KG1 (cell line): Measurements from ENCODE around the gene PTGFRN.

Source experiments
- DNase-seq: peaks from one replicate; lab custom pipeline; 2025; lab: John Stamatoyannopoulos, UW

PTGFRN gene

DNA sequence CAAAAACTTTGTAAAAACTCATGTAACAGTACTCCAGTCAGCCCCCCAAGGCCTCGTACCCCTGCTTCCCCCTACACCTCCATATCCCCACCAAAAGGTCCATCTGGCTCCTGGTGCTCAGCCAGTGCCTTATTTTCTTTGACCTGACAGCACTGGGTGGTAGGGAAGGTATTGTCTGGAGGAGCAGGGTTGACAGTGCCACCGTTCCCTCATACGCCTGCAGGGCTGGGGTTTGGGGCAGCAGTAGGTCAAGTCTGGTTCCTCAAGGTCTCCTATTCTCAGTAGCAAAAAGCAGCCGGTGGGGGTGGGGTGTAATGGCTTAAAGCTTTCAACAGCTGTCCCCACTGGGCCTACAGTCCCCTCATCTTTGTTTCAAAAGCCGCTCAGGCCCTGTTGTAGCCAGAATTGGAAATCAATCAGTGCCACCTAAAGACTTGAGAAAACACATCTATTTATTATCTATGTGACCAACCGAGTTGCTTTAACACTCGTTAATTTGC, 125.1 kb downstream of the PTGFRN start:
- no peak for DNase-seq

DNA sequence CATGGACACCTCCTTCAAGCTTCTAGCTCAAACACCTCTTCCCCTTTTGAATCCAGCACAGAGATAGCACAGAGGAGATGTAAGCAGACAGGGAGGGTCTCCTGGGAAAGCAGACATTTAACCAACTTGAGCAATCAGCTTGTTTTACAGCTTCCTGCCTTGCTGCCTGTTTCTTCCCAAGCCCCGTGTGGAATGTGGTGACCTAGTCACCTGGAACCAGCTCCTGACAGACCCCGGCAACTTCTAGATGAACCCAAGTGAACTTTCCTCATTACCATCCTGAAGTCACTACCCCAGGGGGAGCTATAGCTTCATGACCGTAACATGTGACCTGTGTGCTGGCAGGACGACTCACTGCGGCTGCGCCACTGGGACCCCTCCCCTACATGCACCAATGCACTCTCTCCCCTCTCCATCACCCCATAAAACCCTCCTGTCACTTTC, 126.3 kb downstream of the PTGFRN start:
- no peak for DNase-seq

- no peak for DNase-seq
Measured at GRCh38 chr1:117037802-117038201, 128.1 kb downstream of the PTGFRN start.

DNA sequence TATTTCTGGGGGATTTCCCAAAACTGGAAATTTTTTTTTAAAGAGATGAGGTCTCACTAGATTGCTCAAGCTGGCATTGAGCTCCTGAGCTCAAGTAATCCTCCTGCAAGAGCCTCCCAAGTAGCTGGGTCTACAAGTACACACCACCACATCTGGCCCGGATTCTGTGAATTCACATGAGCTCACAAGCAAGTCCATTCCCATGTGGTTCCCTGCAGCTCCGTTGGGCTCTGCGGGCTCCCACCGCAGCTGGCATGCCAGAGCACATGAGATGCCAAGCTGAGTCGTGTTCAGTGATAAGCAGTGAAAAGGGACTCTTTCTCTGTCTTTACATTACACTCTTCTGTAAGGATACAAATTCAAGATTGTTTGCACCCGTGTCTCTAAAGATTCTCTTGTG, 128.5 kb downstream of the PTGFRN start:
- no peak for DNase-seq
